Thyroid gland (tissue), 4 donors: Measurements from ENCODE around the gene TGFA.

Source experiments
- POLR2A ChIP-seq, 2 donors: fragments of 450-650 bp; IDR thresholded peaks; one replicate each; pipeline ENCODE4 v1.6.1; 2017; ENCODE audit warnings: antibody characterized with exemption in 2 of 2, mild to moderate bottlenecking in 2 of 2, moderate library complexity in 1 of 2
- TF ChIP-seq, protein P1 (sequence below), 6 experiments: fragments of 200-600 bp in 3 of 6; fragments of 450-650 bp in 3 of 6; sonication (generic) in 3 of 6; IDR thresholded peaks; one replicate each; pipeline ENCODE4 v1.5.1; 2016 to 2019; ENCODE audit warnings: antibody characterized with exemption in 6 of 6, mild to moderate bottlenecking in 2 of 6, inconsistent platforms in 1 of 6, moderate library complexity in 1 of 6

DNA sequence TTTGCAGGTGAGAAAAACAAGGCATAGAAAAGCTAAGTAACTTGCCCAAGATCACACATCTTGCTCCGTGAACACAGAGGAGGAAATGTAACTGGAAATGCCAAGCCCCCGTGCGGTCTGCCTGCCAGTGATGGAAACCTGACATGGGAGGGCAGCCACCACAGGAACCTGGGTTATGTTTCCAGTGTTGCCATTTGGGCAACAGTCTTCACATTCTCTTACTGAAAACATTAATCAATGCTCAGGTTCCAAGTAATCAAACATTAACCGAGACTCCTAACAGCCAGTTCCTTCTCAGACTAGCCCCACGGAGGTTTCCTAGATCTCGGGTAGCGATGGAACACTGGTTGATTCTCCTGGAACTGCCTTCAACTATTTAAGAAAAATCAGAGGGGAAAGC lies 2.5 kb downstream of the TGFA start:
- TF ChIP-seq, protein P1, sequence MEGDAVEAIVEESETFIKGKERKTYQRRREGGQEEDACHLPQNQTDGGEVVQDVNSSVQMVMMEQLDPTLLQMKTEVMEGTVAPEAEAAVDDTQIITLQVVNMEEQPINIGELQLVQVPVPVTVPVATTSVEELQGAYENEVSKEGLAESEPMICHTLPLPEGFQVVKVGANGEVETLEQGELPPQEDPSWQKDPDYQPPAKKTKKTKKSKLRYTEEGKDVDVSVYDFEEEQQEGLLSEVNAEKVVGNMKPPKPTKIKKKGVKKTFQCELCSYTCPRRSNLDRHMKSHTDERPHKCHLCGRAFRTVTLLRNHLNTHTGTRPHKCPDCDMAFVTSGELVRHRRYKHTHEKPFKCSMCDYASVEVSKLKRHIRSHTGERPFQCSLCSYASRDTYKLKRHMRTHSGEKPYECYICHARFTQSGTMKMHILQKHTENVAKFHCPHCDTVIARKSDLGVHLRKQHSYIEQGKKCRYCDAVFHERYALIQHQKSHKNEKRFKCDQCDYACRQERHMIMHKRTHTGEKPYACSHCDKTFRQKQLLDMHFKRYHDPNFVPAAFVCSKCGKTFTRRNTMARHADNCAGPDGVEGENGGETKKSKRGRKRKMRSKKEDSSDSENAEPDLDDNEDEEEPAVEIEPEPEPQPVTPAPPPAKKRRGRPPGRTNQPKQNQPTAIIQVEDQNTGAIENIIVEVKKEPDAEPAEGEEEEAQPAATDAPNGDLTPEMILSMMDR (IDR thresholded peaks at IDR 0.05): no peak
- no peak for TF ChIP-seq POLR2A (IDR thresholded peaks at IDR 0.05)
